GM12878 (cell line): ENCODE data around the gene FKBP1B. TPM values are rescaled to one million over a fixed set of nuclear protein-coding genes. Genes with fewer than 3 reads are reported as not detected.

Source experiments
- ATAC-seq: fragments of 200-7000 bp; cut with Tn5 transposase; 3 replicates; pipeline ENCODE4 v1.9.1; 2020; ENCODE audit warnings: mild to moderate bottlenecking, moderate library complexity
- BruUV-seq: library from RNA; stranded (reverse); fragments of 400-500 nt; replicated peaks from 2 replicates; lab custom pipeline; 2021; lab: Mats Ljungman, UMichigan
- CTCF ChIA-PET: fragments of 300-600 bp; sonication (Branson Sonifier 250); formaldehyde crosslinking; extraction: SDS; loops from one replicate; lab custom pipeline; 2021; ENCODE audit warnings: inconsistent platforms; lab: Yijun Ruan, JAX
- POLR2A ChIA-PET: fragments of 350-600 bp; formaldehyde crosslinking; extraction: SDS; loops from one replicate; lab custom pipeline; 2021; ENCODE audit warnings: inconsistent platforms; lab: Charles Lee
- RAD21 ChIA-PET: fragments of 300-600 bp; sonication (Branson Sonifier 250); formaldehyde crosslinking; loops from one replicate; lab custom pipeline; 2023; ENCODE audit warnings: antibody characterized with exemption; ENCODE audit not compliant: unreplicated experiment; lab: Charles Lee
- SMC1A ChIA-PET: fragments of 300-600 bp; sonication (Branson Sonifier 250); formaldehyde crosslinking; loops from one replicate; lab custom pipeline; 2023; ENCODE audit not compliant: unreplicated experiment, uncharacterized antibody; lab: Charles Lee
- DNase-seq: peaks from one replicate; pipeline ENCODE4 v3.0.0-alpha.2; 2011; ENCODE audit warnings: low read depth, low spot score
- FAIRE-seq: peaks from 3 replicates; lab custom pipeline; 2011; peaks lifted over from hg19 to GRCh38; lab: Jason Lieb, UNC
- H2AFZ ChIP-seq: 2 replicates; pipeline ENCODE4 v1.6.0; 2011; ENCODE audit warnings: low read depth, low read length, control low read depth; ENCODE audit not compliant: control insufficient read depth
- H3K27ac ChIP-seq: 2 replicates; pipeline ENCODE4 v1.5.1; 2011; ENCODE audit warnings: control low read depth; ENCODE audit not compliant: control insufficient read depth, insufficient read depth
- H3K27me3 ChIP-seq, 2 experiments: replicated peaks in 1 of 2; 2 replicates each; pipeline versions ENCODE4 v1.6.0 to v1.6.1; 2011; ENCODE audit warnings: low read length in 1 of 2; ENCODE audit not compliant: control insufficient read depth in 2 of 2, insufficient read depth in 2 of 2
- H3K36me3 ChIP-seq, 2 experiments: 2 replicates each; pipeline ENCODE4 v1.5.1; 2011; ENCODE audit warnings: low read length in 1 of 2; ENCODE audit not compliant: control insufficient read depth in 2 of 2, insufficient read depth in 2 of 2
- H3K4me1 ChIP-seq: 2 replicates; pipeline ENCODE4 v1.6.1; 2011; ENCODE audit warnings: mild to moderate bottlenecking, low read length, moderate library complexity, mixed read lengths; ENCODE audit not compliant: control insufficient read depth, insufficient read depth
- H3K4me2 ChIP-seq: 2 replicates; pipeline ENCODE4 v1.6.0; 2011; ENCODE audit warnings: control low read depth; ENCODE audit not compliant: control insufficient read depth, insufficient read depth
- H3K4me3 ChIP-seq: fragments of 200-600 bp; sonication (generic); 2 replicates; pipeline ENCODE4 v1.5.1; 2016
- H3K79me2 ChIP-seq: 2 replicates; pipeline ENCODE4 v1.6.0; 2011; ENCODE audit warnings: low read length; ENCODE audit not compliant: control insufficient read depth, insufficient read depth
- H3K9ac ChIP-seq: 2 replicates; pipeline ENCODE4 v1.8.0; 2011; ENCODE audit warnings: low read length, control low read depth, mixed read lengths; ENCODE audit not compliant: control insufficient read depth, insufficient read depth
- H3K9me3 ChIP-seq: replicated peaks from 3 replicates; pipeline ENCODE4 v1.5.1; 2011; ENCODE audit warnings: mild to moderate bottlenecking, low read length; ENCODE audit not compliant: control insufficient read depth, insufficient read depth
- H4K20me1 ChIP-seq: 2 replicates; pipeline ENCODE4 v1.6.0; 2011; ENCODE audit not compliant: control insufficient read depth, insufficient read depth
- ATF3 ChIP-seq: IDR thresholded peaks from 2 replicates; pipeline ENCODE4 v1.6.1; 2011; ENCODE audit warnings: low read depth, mild to moderate bottlenecking, low read length, moderate library complexity, borderline replicate concordance; ENCODE audit errors: extremely low read depth
- ATF7 ChIP-seq: fragments of 450-650 bp; IDR thresholded peaks from 2 replicates; pipeline ENCODE4 v1.6.1; 2016; ENCODE audit warnings: low read depth, mild to moderate bottlenecking
- ESRRA ChIP-seq: IDR thresholded peaks from 2 replicates; pipeline ENCODE4 v1.6.1; 2012; ENCODE audit warnings: mild to moderate bottlenecking, low read length, improper control_type of control experiment
- KAT2A ChIP-seq: conservative IDR thresholded peaks from 2 replicates; pipeline ENCODE4 v1.6.1; 2011; ENCODE audit warnings: low read depth, low read length; ENCODE audit not compliant: control insufficient read depth
- MEF2B ChIP-seq: fragments of 450-650 bp; IDR thresholded peaks from 2 replicates; pipeline ENCODE4 v1.6.1; 2018; ENCODE audit warnings: mild to moderate bottlenecking, moderate library complexity; ENCODE audit not compliant: partially characterized antibody, poor library complexity, severe bottlenecking
- NBN ChIP-seq: fragments of 450-650 bp; IDR thresholded peaks from 2 replicates; pipeline ENCODE4 v1.6.1; 2016
- NFIC ChIP-seq: IDR thresholded peaks from 2 replicates; pipeline ENCODE4 v1.6.1; 2012; ENCODE audit warnings: low read depth, mild to moderate bottlenecking, inconsistent platforms, low read length, moderate library complexity
- POLR2AphosphoS2 ChIP-seq: IDR thresholded peaks from 2 replicates; pipeline ENCODE4 v1.6.1; 2011; ENCODE audit warnings: low read depth, mild to moderate bottlenecking, low read length, improper control_type of control experiment, moderate library complexity
- POLR2AphosphoS5 ChIP-seq: IDR thresholded peaks from 2 replicates; pipeline ENCODE4 v1.6.1; 2011; ENCODE audit warnings: mild to moderate bottlenecking, low read length, inconsistent platforms
- SP1 ChIP-seq: IDR thresholded peaks from one replicate; pipeline ENCODE4 v1.6.1; 2011; ENCODE audit warnings: low read depth, low read length
- SPI1 ChIP-seq: IDR thresholded peaks from 2 replicates; pipeline ENCODE4 v1.6.1; 2011; ENCODE audit warnings: low read depth, mild to moderate bottlenecking, low read length, moderate library complexity, borderline replicate concordance; ENCODE audit not compliant: insufficient read depth
- SUPT20H ChIP-seq: IDR thresholded peaks from 2 replicates; pipeline ENCODE4 v1.6.1; 2011; ENCODE audit warnings: low read depth, mild to moderate bottlenecking, low read length, moderate library complexity, borderline replicate concordance; ENCODE audit not compliant: control insufficient read depth
- WGBS: methylation state at CpG from one replicate; pipeline ENCODE4 v1.1.6; 2016; ENCODE audit warnings: low lambda C conversion rate; ENCODE audit not compliant: insufficient replicate concordance, insufficient coverage; ENCODE audit errors: missing lambda C conversion rate; 5-methylcytosine and 5-hydroxymethylcytosine counted together
- in situ Hi-C: fragments of 300-500 bp; cut with MboI; formaldehyde crosslinking; loops from 9 replicates; pipeline ENCODE4 v1.14.3; 2018; ENCODE audit warnings: mixed read lengths
- intact Hi-C: fragments of 100-400 bp; cut with micrococcal nuclease; formaldehyde crosslinking; loops from one replicate; pipeline ENCODE4 v1.14.2; 2022; ENCODE audit not compliant: unreplicated experiment
- polyA plus RNA-seq, 11 experiments: library from polyadenylated mRNA; depleted of rRNA in 4 of 11; unstranded in 6 of 11; stranded (reverse) in 5 of 11; fragments of >200 nt; fragmentation: Nextera tagmentation in 4 of 11; fragmentation: Illumina TruSeq in 1 of 11; extraction: Ambion mirVana in 4 of 11; extraction: Trizol in 1 of 11; gene quantifications; 1 replicate in 1 of 11; 2 replicates in 10 of 11; pipeline versions ENCODE4 v1.2.1 to v1.2.3, GENCODE V29; 2011 to 2016; ENCODE audit warnings: inconsistent platforms in 2 of 11, missing spikeins in 2 of 11, low read depth in 1 of 11
- total RNA-seq, 4 experiments: library from RNA; depleted of rRNA in 3 of 4; stranded (reverse); fragments of >200 nt in 3 of 4; fragmentation: Illumina TruSeq in 1 of 4; extraction: Trizol in 1 of 4; gene quantifications; 2 replicates each; pipeline versions ENCODE4 v1.2.1 to v1.2.3, GENCODE V29; 2013 to 2021

Gene FKBP1B
- total and polyA plus RNA-seq, 10 of the 15 experiments (the other 5 are each of a cell fraction or from before 2014, with no cell fraction given) = 0.18 to 0.53 (median 0.24) TPM

DNA sequence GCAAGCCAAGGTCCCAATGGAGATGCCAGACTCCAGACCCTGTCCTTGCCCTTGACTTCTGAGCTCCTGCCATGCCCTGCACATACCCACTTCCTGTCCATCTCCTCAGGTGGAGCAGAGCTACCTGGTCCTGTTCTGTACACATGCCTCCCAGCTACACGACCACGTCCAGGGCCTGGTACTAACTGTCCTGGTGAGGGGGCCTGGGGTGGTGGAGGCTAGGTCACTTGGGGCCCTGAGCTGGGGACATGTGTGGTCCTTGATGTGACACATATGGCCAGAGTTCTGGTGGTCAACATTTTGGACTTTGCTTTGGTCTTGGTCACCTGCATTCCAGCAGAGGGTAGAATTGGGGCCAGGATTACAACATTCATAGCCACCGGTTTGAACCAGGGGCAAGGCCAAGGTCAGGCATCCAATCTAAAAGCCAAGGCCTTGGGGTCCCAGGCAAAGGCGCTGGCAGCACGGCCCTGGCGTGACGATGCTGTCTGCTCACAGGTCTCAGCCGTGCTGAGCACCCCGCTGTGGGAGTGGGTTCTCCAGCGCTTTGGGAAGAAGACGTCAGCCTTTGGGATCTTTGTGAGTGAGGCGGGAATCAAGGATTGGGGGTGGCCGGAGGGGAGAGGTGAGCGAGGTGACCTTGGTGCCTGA, 27.1 kb upstream of the FKBP1B start:
- no peak overlapping the region for H3K9ac ChIP-seq
- 87% methylated on average over 14 of the region's 14 CpGs for WGBS

GRCh38 chr2:24022975-24023575, 26.5 kb upstream of the FKBP1B start:
- intact Hi-C loops = no loop called here
- in situ Hi-C loops = no loop called here
- no peaks in the 10 kb centered on the region for H4K20me1 ChIP-seq
- ATAC-seq = no peak
- BruUV-seq = no TSS peak
- FAIRE-seq = no peak
- H3K27me3 ChIP-seq = no peaks in the 10 kb centered on the region
- H3K79me2 ChIP-seq = no peaks in the 10 kb centered on the region
- ChIA-PET RAD21 (interaction anchor here (1.3 kb wide), 1 partner anchor 61 kb away, joined by 3 read pairs; the partner anchor contains the start of gene TP53I3), SMC1A (no interaction called here), POLR2A (no interaction called here), CTCF (no interaction called here)
- 80% methylated on average over 12 of the region's 16 CpGs for WGBS
- no peaks in the 10 kb centered on the region for H3K9me3 ChIP-seq
- H3K4me3 ChIP-seq = no peak overlapping the region
- no peak overlapping the region for H3K9ac ChIP-seq
- TF ChIP-seq SPI1 (no peak), ATF3 (no peak), MEF2B (no peak), NBN (no peak)
- no peak overlapping the region for H3K4me2 ChIP-seq
- no peak overlapping the region for H3K27ac ChIP-seq
- H2AFZ ChIP-seq = no peak overlapping the region
- DNase-seq = no peak
- H3K36me3 ChIP-seq = peaks cover 0 to 8% of the 10 kb centered on the region in 2 experiments; a peak in 3 of 4 replicates
- H3K4me1 ChIP-seq = no peaks in the 10 kb centered on the region

More for the DNA sequence above, 27.1 kb upstream of the FKBP1B start:
- FAIRE-seq (no peak), ATAC-seq (no peak), DNase-seq (no peak)
- no peaks in the 10 kb centered on the region for H4K20me1 ChIP-seq
- POLR2A ChIA-PET = no interaction called here
- H3K27me3 ChIP-seq = no peaks in the 10 kb centered on the region
- SMC1A ChIA-PET = no interaction called here
- no peaks in the 10 kb centered on the region for H3K9me3 ChIP-seq
- RAD21 ChIA-PET = interaction anchor here (1.3 kb wide), 1 partner anchor 62 kb away, joined by 3 read pairs; the partner anchor contains the start of gene TP53I3
- H3K4me3 ChIP-seq = no peak overlapping the region
- no peak overlapping the region for H3K27ac ChIP-seq
- TF ChIP-seq ATF7 = no peak
- no peak for TF ChIP-seq POLR2AphosphoS5
- TF ChIP-seq POLR2AphosphoS2 = no peak
- TF ChIP-seq ESRRA = no peak
- TF ChIP-seq SP1 = no peak
- TF ChIP-seq SUPT20H = no peak
- TF ChIP-seq NFIC = no peak
- TF ChIP-seq KAT2A = no peak
- BruUV-seq = no TSS peak
- H3K79me2 ChIP-seq = no peaks in the 10 kb centered on the region
- no peak overlapping the region for H3K4me2 ChIP-seq
- in situ Hi-C loops (no loop called here), intact Hi-C loops (no loop called here)
- CTCF ChIA-PET = interaction anchor here (0.6 kb wide), 1 partner anchor 217 kb away, joined by 3 read pairs; no protein-coding TSS in a partner anchor
- no peaks in the 10 kb centered on the region for H3K4me1 ChIP-seq
- peaks cover 0 to 8% of the 10 kb centered on the region in 2 experiments; a peak in 3 of 4 replicates for H3K36me3 ChIP-seq
- H2AFZ ChIP-seq = no peak overlapping the region
